ENCODE measurements around the gene SDK1.

- no peak for TF ChIP-seq CTCF (IDR thresholded peaks at IDR 0.05)
- no peak for TF ChIP-seq GATA3 (IDR thresholded peaks at IDR 0.05; ENCODE audit: borderline replicate concordance)
- TF ChIP-seq BHLHE40 (IDR thresholded peaks at IDR 0.05; ENCODE audit: low read depth, low read length) = no peak
- no peak for TF ChIP-seq MAX (IDR thresholded peaks at IDR 0.05)
- no peak for TF ChIP-seq TP53 (CRISPR knock-in tag; IDR thresholded peaks at IDR 0.05)
- TF ChIP-seq POLR2A (IDR thresholded peaks at IDR 0.05; ENCODE audit: low read length) = no peak
- TF ChIP-seq CHD4 (IDR thresholded peaks at IDR 0.05; ENCODE audit: borderline replicate concordance) = no peak
- no peak for TF ChIP-seq RCOR1 (IDR thresholded peaks at IDR 0.05; ENCODE audit: low read depth, low read length)
- no peak for TF ChIP-seq JUN (IDR thresholded peaks at IDR 0.05)
- TF ChIP-seq ESRRA (IDR thresholded peaks at IDR 0.05; ENCODE audit: borderline replicate concordance, low read length) = no peak
- no peak for TF ChIP-seq REST (IDR thresholded peaks at IDR 0.05)
- TF ChIP-seq PBX3 (IDR thresholded peaks at IDR 0.05) = no peak
- no peak for TF ChIP-seq EP300 (IDR thresholded peaks at IDR 0.05)
- TF ChIP-seq MYC (IDR thresholded peaks at IDR 0.05; ENCODE audit: borderline replicate concordance, low read length) = no peak
Measured at GRCh38 chr7:4215176-4215720, 914.2 kb downstream of the SDK1 start.

Data from A549 (cell line).